Progenitor cell of endocrine pancreas (in vitro differentiated cells): ENCODE results near the gene OGG1. TPM values are rescaled to one million over a fixed set of nuclear protein-coding genes. Genes with fewer than 3 reads are reported as not detected.
A peak's percentile ranks its signal among the peaks of the same experiment; 100 is the strongest.
"Not testable (repeated sequence)": the region's sequence is repeated elsewhere in the genome, so short reads cannot be mapped to it uniquely, and the experiment has no call there.

ENCODE experiments used
- DNase-seq: peaks from one replicate; pipeline ENCODE4 v3.0.0; 2021; ENCODE audit warnings: low spot score; ENCODE audit not compliant: unreplicated experiment
- H3K27ac Mint-ChIP-seq: 2 replicates; pipeline ENCODE4 v1.8.0; 2021; ENCODE audit warnings: mild to moderate bottlenecking, moderate library complexity, mixed read lengths
- H3K27me3 Mint-ChIP-seq: 2 replicates; pipeline ENCODE4 v1.8.0; 2021; ENCODE audit warnings: mixed read lengths
- H3K36me3 Mint-ChIP-seq: 2 replicates; pipeline ENCODE4 v1.8.0; 2022; ENCODE audit warnings: mixed read lengths; ENCODE audit not compliant: insufficient read depth
- H3K4me1 Mint-ChIP-seq: 2 replicates; pipeline ENCODE4 v1.8.0; 2021; ENCODE audit warnings: low read depth, mixed read lengths
- H3K4me3 Mint-ChIP-seq: 2 replicates; pipeline ENCODE4 v1.8.0; 2021; ENCODE audit warnings: low read depth, mild to moderate bottlenecking, moderate library complexity, mixed read lengths
- H3K9me3 Mint-ChIP-seq: 2 replicates; pipeline ENCODE4 v1.8.0; 2021; ENCODE audit warnings: low read depth, mixed read lengths
- total RNA-seq: library from RNA; stranded (reverse); gene quantifications from 2 replicates; pipeline ENCODE4 v1.2.1, GENCODE V29; 2021
- TF ChIP-seq, protein P1 (sequence below): fragments of 200-600 bp; sonication (generic); IDR thresholded peaks from one replicate; pipeline ENCODE4 v1.5.0; 2021; ENCODE audit warnings: antibody characterized with exemption, mild to moderate bottlenecking; ENCODE audit not compliant: unreplicated experiment

OGG1 gene
- total RNA-seq, 1 donor from 2014 or later = 47.7 TPM

DNA sequence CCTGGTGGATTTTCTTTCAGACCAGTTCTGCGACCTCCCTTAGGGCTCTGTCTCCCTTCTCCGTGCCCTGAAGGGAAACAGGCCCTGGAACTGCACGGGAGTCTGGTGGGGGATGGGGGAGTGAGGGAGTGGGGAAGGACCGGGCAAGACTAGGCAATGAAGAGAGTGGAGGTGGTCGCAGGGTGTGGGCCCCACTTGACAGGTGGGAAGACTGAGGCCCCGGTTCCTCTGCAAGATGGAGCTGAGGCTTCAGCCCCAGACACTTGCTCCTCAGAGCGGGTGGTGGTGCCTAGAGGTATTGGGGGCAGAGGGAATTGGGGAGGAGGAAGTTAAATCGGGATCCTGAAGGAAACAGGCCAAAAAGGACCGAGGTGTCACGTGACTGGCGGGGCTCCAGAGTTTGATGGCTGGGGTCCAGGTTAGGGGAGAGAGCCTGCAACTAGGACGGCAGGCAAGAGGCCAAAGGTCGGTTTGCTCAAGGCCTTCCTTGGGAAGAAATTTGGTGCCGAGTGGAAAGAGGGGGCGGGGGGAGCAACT is 20.6 kb downstream of the OGG1 start:
- Mint-ChIP-seq H3K9me3 (no peaks in the 10 kb centered on the region), H3K27ac (peak overlapping the region; percentile 80), H3K4me1 (peaks cover 16% of the 10 kb centered on the region), H3K36me3 (peaks cover 1% of the 10 kb centered on the region), H3K4me3 (peak overlapping the region; percentile 68), H3K27me3 (no peaks in the 10 kb centered on the region)
- TF ChIP-seq, protein P1, sequence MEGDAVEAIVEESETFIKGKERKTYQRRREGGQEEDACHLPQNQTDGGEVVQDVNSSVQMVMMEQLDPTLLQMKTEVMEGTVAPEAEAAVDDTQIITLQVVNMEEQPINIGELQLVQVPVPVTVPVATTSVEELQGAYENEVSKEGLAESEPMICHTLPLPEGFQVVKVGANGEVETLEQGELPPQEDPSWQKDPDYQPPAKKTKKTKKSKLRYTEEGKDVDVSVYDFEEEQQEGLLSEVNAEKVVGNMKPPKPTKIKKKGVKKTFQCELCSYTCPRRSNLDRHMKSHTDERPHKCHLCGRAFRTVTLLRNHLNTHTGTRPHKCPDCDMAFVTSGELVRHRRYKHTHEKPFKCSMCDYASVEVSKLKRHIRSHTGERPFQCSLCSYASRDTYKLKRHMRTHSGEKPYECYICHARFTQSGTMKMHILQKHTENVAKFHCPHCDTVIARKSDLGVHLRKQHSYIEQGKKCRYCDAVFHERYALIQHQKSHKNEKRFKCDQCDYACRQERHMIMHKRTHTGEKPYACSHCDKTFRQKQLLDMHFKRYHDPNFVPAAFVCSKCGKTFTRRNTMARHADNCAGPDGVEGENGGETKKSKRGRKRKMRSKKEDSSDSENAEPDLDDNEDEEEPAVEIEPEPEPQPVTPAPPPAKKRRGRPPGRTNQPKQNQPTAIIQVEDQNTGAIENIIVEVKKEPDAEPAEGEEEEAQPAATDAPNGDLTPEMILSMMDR = no peak
- no peak for DNase-seq

DNA sequence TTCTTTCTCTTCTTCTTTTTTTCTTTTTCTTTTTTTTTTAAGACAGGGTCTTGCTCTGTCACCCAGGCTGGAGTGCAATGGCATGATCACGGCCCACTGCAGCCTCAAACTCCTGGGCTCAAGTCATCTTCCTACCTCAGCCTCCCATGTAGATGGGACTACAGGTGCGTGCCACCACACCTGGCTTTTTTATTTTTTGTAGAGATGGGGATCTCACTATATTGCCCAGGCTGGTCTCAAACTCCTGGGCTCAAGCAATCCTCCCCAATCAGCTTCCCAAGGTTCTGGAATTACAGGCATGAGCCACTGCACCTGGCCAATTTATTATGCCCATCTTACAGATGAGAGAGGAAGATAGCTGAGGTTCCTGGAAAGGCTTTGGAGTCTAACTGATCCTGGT is 21.3 kb downstream of the OGG1 start:
- H3K36me3 Mint-ChIP-seq, DNase-seq, H3K27me3 Mint-ChIP-seq, H3K9me3 Mint-ChIP-seq: not testable (repeated sequence)
- peak overlapping the region; percentile 68 for H3K4me3 Mint-ChIP-seq
- peak overlapping the region; percentile 80 for H3K27ac Mint-ChIP-seq
- peaks cover 16% of the 10 kb centered on the region for H3K4me1 Mint-ChIP-seq

DNA sequence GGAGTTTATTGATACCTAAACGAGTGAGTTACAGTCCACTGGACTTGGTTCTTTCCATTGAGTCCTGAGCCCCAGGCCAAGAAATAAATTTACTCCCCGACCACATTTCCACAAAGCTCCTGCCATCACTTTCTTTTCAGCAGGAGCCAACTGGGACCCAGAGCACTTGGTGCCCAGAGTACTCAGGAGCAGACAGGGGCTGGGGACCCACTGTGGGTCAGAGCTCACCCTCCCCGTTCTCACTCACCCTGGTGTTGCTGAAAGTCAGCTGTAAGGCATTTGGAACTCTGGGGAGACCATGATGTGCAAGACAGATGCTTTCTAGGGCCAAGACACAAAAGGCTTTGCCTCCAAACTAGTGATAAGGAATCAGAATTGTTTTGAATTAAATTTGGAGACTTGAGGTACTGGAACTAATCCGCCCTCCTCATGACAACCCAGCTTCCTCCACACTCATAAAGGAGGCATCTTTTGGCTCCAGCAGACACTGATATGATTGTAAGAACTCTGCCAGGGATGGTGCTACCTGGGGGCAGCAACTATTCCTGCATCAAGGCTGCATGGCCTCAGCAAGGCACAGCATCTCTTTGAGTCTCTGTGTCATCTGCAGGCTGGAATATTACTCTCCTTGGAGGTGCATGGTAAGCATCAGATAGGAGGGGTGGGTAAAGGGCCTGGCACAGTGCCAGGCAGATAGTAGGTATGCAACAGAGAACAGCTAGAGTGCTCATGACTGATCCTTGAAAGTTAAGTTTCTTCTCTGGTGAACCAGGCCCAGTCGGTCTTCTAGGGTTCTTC is 27.3 kb downstream of the OGG1 start:
- Mint-ChIP-seq H3K27me3 (no peaks in the 10 kb centered on the region), H3K27ac (no peak overlapping the region), H3K36me3 (no peaks in the 10 kb centered on the region), H3K4me1 (no peaks in the 10 kb centered on the region), H3K9me3 (no peaks in the 10 kb centered on the region), H3K4me3 (no peak overlapping the region)
- no peak for DNase-seq
- TF ChIP-seq, protein P1 = no peak

DNA sequence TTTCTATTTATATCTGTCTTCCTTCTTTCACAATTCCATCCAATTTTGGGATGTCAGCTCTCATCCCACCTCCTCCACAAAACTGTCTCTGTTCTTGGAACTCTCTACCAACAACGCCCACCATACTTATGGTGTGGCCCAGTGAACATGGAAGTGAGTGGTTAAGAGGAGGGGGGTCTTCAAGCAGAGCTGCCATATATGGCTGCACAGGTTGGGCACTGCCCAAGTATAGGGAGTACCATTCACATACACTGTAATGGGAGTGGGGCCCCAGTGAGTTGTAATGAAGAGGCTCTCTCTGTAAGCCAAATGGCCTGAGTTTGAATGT is 27.9 kb downstream of the OGG1 start:
- Mint-ChIP-seq H3K9me3 (no peaks in the 10 kb centered on the region), H3K4me3 (no peak overlapping the region), H3K4me1 (no peaks in the 10 kb centered on the region), H3K27ac (no peak overlapping the region), H3K36me3 (no peaks in the 10 kb centered on the region), H3K27me3 (no peaks in the 10 kb centered on the region)
- TF ChIP-seq, protein P1 = no peak
- no peak for DNase-seq

DNA sequence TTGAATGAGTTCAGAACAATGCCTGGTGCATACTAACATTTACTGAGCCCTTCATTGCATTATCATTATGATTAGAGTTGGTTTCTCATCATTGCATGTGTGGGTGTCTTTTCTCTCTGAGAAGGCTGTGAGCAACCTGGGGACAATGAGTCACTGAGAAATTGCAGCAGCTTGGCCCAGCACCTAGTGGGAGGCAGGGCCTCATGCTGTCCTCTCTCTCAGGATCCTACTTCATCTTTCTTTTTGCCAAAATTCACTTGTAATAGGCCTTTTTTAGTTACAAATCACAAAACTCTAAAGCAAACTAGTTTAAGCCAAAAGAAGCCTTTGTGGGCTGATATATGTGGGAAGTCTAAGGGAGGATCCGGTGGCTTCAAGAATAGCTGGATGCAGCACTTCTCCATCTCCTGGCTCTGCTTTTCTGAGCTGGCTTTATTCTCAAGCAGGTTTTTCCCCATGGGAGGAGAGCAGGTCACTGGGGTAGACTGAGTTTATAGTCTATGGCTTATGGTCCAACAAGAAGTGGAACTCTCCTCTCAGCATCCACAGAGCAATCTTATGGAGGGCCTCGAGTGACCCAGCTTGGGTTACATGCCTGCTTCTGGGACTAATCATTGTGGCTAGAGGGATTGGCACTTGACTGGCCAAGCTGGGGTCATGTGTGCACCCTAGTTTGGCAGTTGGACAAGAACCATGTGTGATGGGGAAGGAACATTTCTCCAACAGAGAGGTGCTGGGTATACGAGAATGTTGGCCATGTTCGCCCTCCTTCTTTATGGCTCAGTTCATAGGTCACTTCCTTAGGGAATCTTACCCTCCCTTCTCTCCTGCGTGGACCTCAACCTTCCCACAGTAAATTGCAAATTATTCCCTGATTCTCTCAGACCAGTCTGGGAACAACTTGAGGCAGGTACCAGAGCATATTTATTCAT is 28.7 kb downstream of the OGG1 start:
- Mint-ChIP-seq H3K27ac (no peak overlapping the region), H3K36me3 (peaks cover 3% of the 10 kb centered on the region), H3K9me3 (no peaks in the 10 kb centered on the region), H3K4me3 (no peak overlapping the region), H3K4me1 (no peaks in the 10 kb centered on the region), H3K27me3 (no peaks in the 10 kb centered on the region)
- TF ChIP-seq, protein P1 = no peak
- DNase-seq = no peak
